Body of pancreas (tissue), 4 donors: ENCODE data around the gene NXPH1. TPM values are rescaled to one million over a fixed set of nuclear protein-coding genes. Genes with fewer than 3 reads are reported as not detected.
A peak's percentile ranks its signal among the peaks of the same experiment; 100 is the strongest.

Source experiments
- ATAC-seq: fragments of 150-250 bp; one replicate; pipeline ENCODE4 v1.9.1; 2016
- DNase-seq, 4 donors: peaks; one replicate each; pipeline ENCODE4 v3.0.0-alpha.2; 2019
- H3K27ac ChIP-seq, 4 donors: fragments of 200-600 bp; sonication (generic); 1 replicate in 3 of 4; 2 replicates in 1 of 4; pipeline versions ENCODE4 v1.5.1 to v1.6.1; 2016 to 2019; ENCODE audit warnings: mild to moderate bottlenecking in 1 of 4, mixed read lengths in 1 of 4, moderate library complexity in 1 of 4
- H3K27me3 ChIP-seq, 2 donors: fragments of 200-600 bp; sonication (generic); one replicate each; pipeline ENCODE4 v1.6.0; 2016; ENCODE audit warnings: mild to moderate bottlenecking in 1 of 2
- H3K36me3 ChIP-seq, 2 donors: fragments of 200-600 bp; sonication (generic); replicated peaks in 1 of 2; 2 replicates each; pipeline ENCODE4 v1.5.1; 2016; ENCODE audit warnings: low read depth in 2 of 2; ENCODE audit not compliant: insufficient read depth in 1 of 2
- H3K4me1 ChIP-seq: fragments of 200-600 bp; sonication (generic); one replicate; pipeline ENCODE4 v1.6.0; 2016
- H3K4me3 ChIP-seq, 2 donors: fragments of 200-600 bp; sonication (generic); 1 replicate in 1 of 2; 2 replicates in 1 of 2; pipeline ENCODE4 v1.5.1; 2016 to 2019
- H3K9me3 ChIP-seq, 3 donors: fragments of 200-600 bp; sonication (generic); 1 replicate in 2 of 3; 2 replicates in 1 of 3; pipeline ENCODE4 v1.5.1; 2016
- CTCF ChIP-seq, 7 experiments: fragments of 450-650 bp in 4 of 7; fragments of 200-600 bp in 3 of 7; sonication (generic) in 3 of 7; IDR thresholded peaks; one replicate each; pipeline ENCODE4 v1.5.1; 2016 to 2019; ENCODE audit warnings: antibody characterized with exemption in 7 of 7
- POLR2A ChIP-seq, 3 donors: fragments of 450-650 bp; IDR thresholded peaks; one replicate each; pipeline ENCODE4 v1.6.1; 2016; ENCODE audit warnings: antibody characterized with exemption in 3 of 3, mild to moderate bottlenecking in 2 of 3
- WGBS, 2 donors: methylation state at CpG; one replicate each; pipeline ENCODE4 v1.1.5; 2017; 5-methylcytosine and 5-hydroxymethylcytosine counted together
- intact Hi-C: fragments of 100-400 bp; cut with DNase I; formaldehyde crosslinking; loops from one replicate; pipeline ENCODE4 v1.15.1; 2023
- total RNA-seq, 2 donors: library from RNA; depleted of rRNA; stranded (reverse); fragments of >200 nt; gene quantifications; one replicate each; pipeline ENCODE4 v1.1.0, GENCODE V29; 2016

NXPH1 gene
- total RNA-seq, 2 donors from 2014 or later: not detected

- Histone ChIP-seq H3K27ac (no peak overlapping the region), H3K36me3 (no peaks in the 10 kb centered on the region), H3K4me3 (no peak overlapping the region), H3K27me3 (no peaks in the 10 kb centered on the region), H3K4me1 (no peaks in the 10 kb centered on the region), H3K9me3 (no peaks in the 10 kb centered on the region)
- DNase-seq (no peak), ATAC-seq (no peak)
- intact Hi-C loops: no loop called here
- TF ChIP-seq POLR2A (IDR thresholded peaks at IDR 0.05) (no peak), CTCF (IDR thresholded peaks at IDR 0.05) (no peak)
- WGBS, 2 donors: 20 to 21% methylated on average over 5 of the region's 5 CpGs
Observed at GRCh38 chr7:8594115-8594514, 160.7 kb downstream of the NXPH1 start.

GRCh38 chr7:8597565-8597964, 164.2 kb downstream of the NXPH1 start:
- Histone ChIP-seq H3K36me3 (no peaks in the 10 kb centered on the region), H3K9me3 (no peaks in the 10 kb centered on the region), H3K27me3 (no peaks in the 10 kb centered on the region), H3K27ac (no peak overlapping the region), H3K4me1 (no peaks in the 10 kb centered on the region), H3K4me3 (no peak overlapping the region)
- 13 to 30% methylated on average over 3 of the region's 3 CpGs for WGBS, 2 donors
- DNase-seq: peak in 1 of 4 donors; percentile 25
- ATAC-seq: no peak
- intact Hi-C loops: no loop called here
- TF ChIP-seq CTCF (IDR thresholded peaks at IDR 0.05) (no peak), POLR2A (IDR thresholded peaks at IDR 0.05) (no peak)

GRCh38 chr7:8601121-8601520, 167.7 kb downstream of the NXPH1 start:
- no peak for TF ChIP-seq POLR2A (IDR thresholded peaks at IDR 0.05)
- Histone ChIP-seq H3K36me3 (no peaks in the 10 kb centered on the region), H3K27ac (no peak overlapping the region), H3K27me3 (no peaks in the 10 kb centered on the region), H3K9me3 (no peaks in the 10 kb centered on the region), H3K4me1 (no peaks in the 10 kb centered on the region), H3K4me3 (no peak overlapping the region)
- 82 to 93% methylated on average over 2 of the region's 2 CpGs for WGBS, 2 donors
- intact Hi-C loops: no loop called here
- ATAC-seq: no peak
- DNase-seq: no peak

- H3K27ac ChIP-seq: no peak overlapping the region
- TF ChIP-seq POLR2A (IDR thresholded peaks at IDR 0.05) (no peak), CTCF (IDR thresholded peaks at IDR 0.05) (no peak)
- intact Hi-C loops: no loop called here
- WGBS, 2 donors: 42 to 70% methylated on average over 1 of the region's 1 CpG
- no peak overlapping the region for H3K4me3 ChIP-seq
- no peaks in the 10 kb centered on the region for H3K36me3 ChIP-seq
- H3K27me3 ChIP-seq: no peaks in the 10 kb centered on the region
- no peaks in the 10 kb centered on the region for H3K4me1 ChIP-seq
- H3K9me3 ChIP-seq: no peaks in the 10 kb centered on the region
- ATAC-seq (no peak), DNase-seq (no peak)
Observed at GRCh38 chr7:8605221-8605620, 171.8 kb downstream of the NXPH1 start.

GRCh38 chr7:8612584-8612983, 179.2 kb downstream of the NXPH1 start:
- no peak for TF ChIP-seq POLR2A (IDR thresholded peaks at IDR 0.05)
- no peak for TF ChIP-seq CTCF (IDR thresholded peaks at IDR 0.05)
- no peaks in the 10 kb centered on the region for H3K9me3 ChIP-seq
- no peaks in the 10 kb centered on the region for H3K36me3 ChIP-seq
- 3 to 10% methylated on average over 1 of the region's 1 CpG for WGBS, 2 donors
- ATAC-seq (no peak), DNase-seq (peak in 1 of 4 donors; percentile 5)
- no peaks in the 10 kb centered on the region for H3K4me1 ChIP-seq
- no peak overlapping the region for H3K27ac ChIP-seq
- H3K27me3 ChIP-seq: no peaks in the 10 kb centered on the region
- intact Hi-C loops: no loop called here
- no peak overlapping the region for H3K4me3 ChIP-seq
